ENCODE results near the gene SLC25A28. TPM values are rescaled to one million over a fixed set of nuclear protein-coding genes. Genes with fewer than 3 reads are reported as not detected.
"Not testable (repeated sequence)": the region's sequence is repeated elsewhere in the genome, so short reads cannot be mapped to it uniquely, and the experiment has no call there.

The SLC25A28 gene
- total and polyA plus RNA-seq, 2 experiments from 2014 or later = 34.5 to 41.4 TPM

- Histone ChIP-seq H3K27me3 (no peaks in the 10 kb centered on the region), H3K4me1 (ENCODE audit: low read depth) (no peaks in the 10 kb centered on the region), H3K27ac (no peak overlapping the region), H3K36me3 (peaks cover under 1% of the 10 kb centered on the region), H3K9me3 (ENCODE audit: low read depth) (no peaks in the 10 kb centered on the region), H3K4me3 (no peak overlapping the region)
- DNase-seq (ENCODE audit: low read depth in 1 of 2, low spot score in 1 of 2) = no peak
- no peak for TF ChIP-seq CTCF (IDR thresholded peaks at IDR 0.05; ENCODE audit: low read depth, low read length)
Observed at GRCh38 chr10:99604862-99605261, 15.4 kb downstream of the SLC25A28 start.

GRCh38 chr10:99598781-99599509 is 21.3 kb downstream of the SLC25A28 start:
- no peak for TF ChIP-seq CTCF (IDR thresholded peaks at IDR 0.05; ENCODE audit: low read depth, low read length)
- Histone ChIP-seq H3K27ac (no peak overlapping the region), H3K4me1 (ENCODE audit: low read depth) (no peaks in the 10 kb centered on the region), H3K4me3 (no peak overlapping the region), H3K36me3 (no peaks in the 10 kb centered on the region), H3K9me3 (ENCODE audit: low read depth) (no peaks in the 10 kb centered on the region), H3K27me3 (no peaks in the 10 kb centered on the region)
- DNase-seq (ENCODE audit: low read depth in 1 of 2, low spot score in 1 of 2) = no peak

GRCh38 chr10:99598011-99598410 is 22.2 kb downstream of the SLC25A28 start:
- no peak overlapping the region for H3K27ac ChIP-seq
- H3K36me3 ChIP-seq = no peaks in the 10 kb centered on the region
- no peaks in the 10 kb centered on the region for H3K4me1 ChIP-seq (ENCODE audit: low read depth)
- H3K4me3 ChIP-seq = no peak overlapping the region
- no peak for DNase-seq (ENCODE audit: low read depth in 1 of 2, low spot score in 1 of 2)
- H3K27me3 ChIP-seq = no peaks in the 10 kb centered on the region
- no peak for TF ChIP-seq CTCF (IDR thresholded peaks at IDR 0.05; ENCODE audit: low read depth, low read length)
- H3K9me3 ChIP-seq (ENCODE audit: low read depth) = no peaks in the 10 kb centered on the region

GRCh38 chr10:99596708-99597107 is 23.5 kb downstream of the SLC25A28 start:
- DNase-seq (ENCODE audit: low read depth in 1 of 2, low spot score in 1 of 2); H3K9me3 ChIP-seq (ENCODE audit: low read depth); H3K27me3 ChIP-seq; H3K36me3 ChIP-seq; H3K4me3 ChIP-seq; H3K27ac ChIP-seq; H3K4me1 ChIP-seq (ENCODE audit: low read depth): not testable (repeated sequence)

GRCh38 chr10:99595770-99596465 is 24.3 kb downstream of the SLC25A28 start:
- no peak overlapping the region for H3K27ac ChIP-seq

More at GRCh38 chr10:99595770-99596465, 24.3 kb downstream of the SLC25A28 start:
- H3K36me3 ChIP-seq = no peaks in the 10 kb centered on the region
- peak in 1 of 2 donors; percentile 42 for DNase-seq (ENCODE audit: low read depth in 1 of 2, low spot score in 1 of 2)
- H3K27me3 ChIP-seq = no peaks in the 10 kb centered on the region
- no peak for TF ChIP-seq CTCF (IDR thresholded peaks at IDR 0.05; ENCODE audit: low read depth, low read length)
- H3K9me3 ChIP-seq (ENCODE audit: low read depth) = no peaks in the 10 kb centered on the region
- no peak overlapping the region for H3K4me3 ChIP-seq
- no peaks in the 10 kb centered on the region for H3K4me1 ChIP-seq (ENCODE audit: low read depth)

All from cardiac muscle cell (in vitro differentiated cells and primary cell).